CD4-positive, alpha-beta T cell treated with Interleukin-6 for 4 hours (primary cell): ENCODE data around the gene ARHGAP10.

Experiments
- DNase-seq: peaks from one replicate; pipeline ENCODE4 v3.0.0-alpha.2; 2020; ENCODE audit warnings: mixed read lengths

ARHGAP10 gene

DNA sequence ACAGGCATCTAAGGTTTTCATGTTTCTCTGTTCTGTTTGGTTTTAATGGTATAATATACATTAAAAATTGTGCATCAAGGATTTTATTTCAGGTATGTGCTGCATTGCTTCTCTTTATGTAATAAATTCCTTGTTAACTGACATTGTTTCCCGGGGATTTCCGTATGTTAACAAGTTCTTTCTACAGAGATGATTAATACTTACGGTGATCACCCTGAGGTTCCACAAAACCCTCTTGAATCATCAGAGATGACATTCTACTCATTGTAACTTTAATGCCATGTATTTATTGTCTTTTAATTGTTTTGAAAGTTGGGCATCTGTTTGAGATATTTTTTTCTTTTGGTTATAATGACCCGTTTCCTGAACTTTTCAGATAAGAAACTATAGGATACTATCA is 37.5 kb downstream of the ARHGAP10 start:
- no peak for DNase-seq

- DNase-seq: no peak
Observed at GRCh38 chr4:147770831-147771230, 38.9 kb downstream of the ARHGAP10 start.

GRCh38 chr4:147772056-147772455 is 40.2 kb downstream of the ARHGAP10 start:
- DNase-seq: no peak

GRCh38 chr4:147772459-147772969 is 40.6 kb downstream of the ARHGAP10 start:
- no peak for DNase-seq

- no peak for DNase-seq
Observed at GRCh38 chr4:147773261-147774184, 41.6 kb downstream of the ARHGAP10 start.

DNA sequence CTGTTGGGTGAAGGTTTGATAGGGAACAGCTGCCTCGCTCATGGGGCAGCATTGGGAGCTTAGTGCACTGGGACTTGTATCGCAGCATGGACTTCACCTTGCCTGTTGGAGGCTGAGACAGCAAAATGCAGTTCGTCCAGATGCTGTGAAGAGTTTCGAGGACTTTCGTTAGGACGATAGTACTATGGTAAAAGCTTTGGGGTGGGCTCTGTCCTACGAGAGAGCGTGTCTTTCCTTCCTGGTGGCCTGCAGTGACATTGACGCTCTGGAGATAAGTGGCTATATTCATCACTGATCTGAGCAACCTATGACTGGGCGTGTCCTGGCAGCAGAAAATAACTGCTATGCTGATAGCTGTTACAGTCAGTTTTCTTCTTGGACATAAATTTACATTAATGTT is 44.8 kb downstream of the ARHGAP10 start:
- DNase-seq: no peak

- no peak for DNase-seq
Observed at GRCh38 chr4:147777456-147778091, 45.7 kb downstream of the ARHGAP10 start.

GRCh38 chr4:147778942-147779341 is 47.1 kb downstream of the ARHGAP10 start:
- DNase-seq: no peak

- DNase-seq: no peak
Observed at GRCh38 chr4:147779451-147779850, 47.6 kb downstream of the ARHGAP10 start.

DNA sequence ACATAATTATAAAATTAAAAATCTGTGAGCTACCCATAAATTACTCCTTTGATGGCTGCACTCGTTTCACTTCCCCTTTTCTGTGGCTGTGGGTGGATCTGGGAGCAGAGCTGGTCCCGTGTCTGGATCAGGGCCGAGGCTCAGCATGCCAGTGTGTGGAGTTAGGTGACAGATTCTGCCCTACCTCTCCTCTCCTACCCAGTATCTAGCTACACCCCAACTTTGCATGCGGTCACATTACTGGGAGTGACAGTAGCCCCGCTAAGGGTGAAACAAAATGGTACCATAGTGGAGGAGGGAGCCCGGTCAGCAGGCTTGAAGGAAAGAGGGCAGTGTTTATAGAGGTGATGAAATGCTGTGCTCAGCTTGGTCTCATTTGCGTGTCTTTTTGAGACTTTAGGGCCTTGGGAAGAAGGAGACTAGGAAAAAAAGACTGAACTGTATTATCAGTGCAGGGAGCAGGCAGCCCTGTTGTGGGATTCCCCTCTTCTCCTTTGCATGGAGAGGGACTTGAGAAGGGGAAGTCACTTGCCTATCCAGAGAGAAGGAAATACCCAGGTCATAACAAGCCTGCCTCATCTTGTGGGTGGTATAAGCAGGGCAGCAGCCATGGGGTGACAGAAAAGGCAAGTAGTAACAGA is 48.4 kb downstream of the ARHGAP10 start:
- no peak for DNase-seq

DNA sequence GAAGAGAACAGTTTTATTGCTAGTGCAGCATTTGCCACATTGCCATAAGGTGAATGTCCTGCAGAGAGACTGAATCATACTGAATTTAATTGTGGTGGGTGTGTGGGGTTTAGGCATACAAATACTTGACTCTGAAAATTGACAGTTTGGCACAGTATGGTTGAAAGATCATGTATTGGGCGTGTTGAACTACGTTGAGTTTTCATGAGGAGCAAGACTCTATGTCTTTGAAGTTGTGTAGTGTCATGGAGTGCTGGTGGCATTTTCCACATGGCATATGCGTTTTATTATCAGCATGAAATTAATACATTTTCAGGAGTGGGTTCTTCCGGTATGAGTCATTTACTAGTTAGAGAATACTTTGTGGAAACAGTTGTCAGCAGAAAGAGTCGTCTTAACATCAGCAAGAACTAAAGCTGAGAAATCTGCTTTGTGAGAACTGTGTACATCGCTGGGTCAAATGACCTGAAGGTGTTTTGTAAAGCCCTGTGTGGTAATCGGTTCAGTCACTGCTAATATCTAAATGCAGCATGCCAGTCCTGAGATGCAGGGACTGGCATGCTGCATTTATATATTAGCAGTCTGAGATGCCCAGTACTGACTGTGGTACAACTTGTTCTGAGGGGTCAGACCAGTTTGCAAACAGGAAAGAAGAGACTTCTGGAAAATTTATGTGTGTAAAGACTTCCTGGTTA is 50.3 kb downstream of the ARHGAP10 start:
- no peak for DNase-seq

DNA sequence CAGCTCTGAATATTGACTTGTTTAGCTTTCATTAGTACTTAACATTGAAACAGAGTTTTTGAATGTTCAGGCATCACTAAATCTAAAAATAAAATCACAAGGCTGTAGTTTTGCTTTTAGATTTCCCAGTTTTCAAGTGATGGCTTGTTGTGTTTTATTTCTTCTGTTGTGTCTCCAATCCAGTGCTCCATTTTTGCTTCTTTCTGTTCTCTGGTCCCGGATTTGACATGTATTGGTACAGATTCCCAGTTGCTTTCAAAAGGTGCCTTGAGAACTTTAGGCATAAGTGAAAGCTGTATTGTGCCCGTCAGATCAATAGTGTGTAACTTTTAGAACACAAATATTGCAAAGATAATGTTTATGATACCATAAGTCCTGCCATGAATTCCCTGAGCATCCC is 53.2 kb downstream of the ARHGAP10 start:
- no peak for DNase-seq

DNA sequence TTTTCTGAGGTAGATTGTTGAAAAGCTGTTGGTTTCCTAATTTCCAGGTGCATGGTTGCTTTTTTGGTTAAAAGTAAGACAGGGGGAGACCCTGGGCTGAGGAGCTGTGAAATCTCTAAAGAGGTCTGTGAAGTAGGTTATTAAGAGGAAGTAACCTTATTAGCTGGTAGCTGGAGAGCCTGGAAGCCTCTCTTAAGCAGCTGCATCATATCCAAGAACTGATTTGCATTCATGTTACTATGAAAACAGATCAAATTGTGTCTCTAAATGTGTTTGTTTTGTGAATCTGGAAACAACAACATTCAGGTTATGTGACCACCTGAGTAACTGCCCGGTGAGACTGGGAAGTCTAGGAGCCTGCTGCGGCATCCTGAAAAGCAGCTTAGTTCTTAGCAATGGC is 54.1 kb downstream of the ARHGAP10 start:
- DNase-seq: no peak

DNA sequence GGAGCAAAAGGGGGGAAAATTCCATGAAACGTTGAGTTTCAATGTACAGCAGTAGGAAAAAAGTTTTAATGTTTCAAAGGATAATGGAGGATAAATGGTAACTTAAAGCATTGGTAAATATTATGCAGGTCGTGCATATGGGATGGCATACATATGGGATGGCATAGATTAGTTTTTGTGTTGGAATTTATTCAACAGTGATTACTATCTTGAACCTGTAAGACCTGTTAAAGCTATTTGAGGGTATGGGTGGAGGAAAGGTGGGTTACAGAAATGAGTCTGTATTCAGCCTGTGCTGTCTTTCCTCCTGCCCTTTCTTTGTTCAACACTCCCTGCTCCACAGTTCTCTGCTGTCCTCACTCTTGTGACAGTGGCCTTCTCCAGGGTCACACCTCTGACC is 54.6 kb downstream of the ARHGAP10 start:
- no peak for DNase-seq

- no peak for DNase-seq
Observed at GRCh38 chr4:147787204-147787603, 55.3 kb downstream of the ARHGAP10 start.

GRCh38 chr4:147788791-147789190 is 56.9 kb downstream of the ARHGAP10 start:
- DNase-seq: no peak

- DNase-seq: no peak
Observed at GRCh38 chr4:147789596-147789995, 57.7 kb downstream of the ARHGAP10 start.

DNA sequence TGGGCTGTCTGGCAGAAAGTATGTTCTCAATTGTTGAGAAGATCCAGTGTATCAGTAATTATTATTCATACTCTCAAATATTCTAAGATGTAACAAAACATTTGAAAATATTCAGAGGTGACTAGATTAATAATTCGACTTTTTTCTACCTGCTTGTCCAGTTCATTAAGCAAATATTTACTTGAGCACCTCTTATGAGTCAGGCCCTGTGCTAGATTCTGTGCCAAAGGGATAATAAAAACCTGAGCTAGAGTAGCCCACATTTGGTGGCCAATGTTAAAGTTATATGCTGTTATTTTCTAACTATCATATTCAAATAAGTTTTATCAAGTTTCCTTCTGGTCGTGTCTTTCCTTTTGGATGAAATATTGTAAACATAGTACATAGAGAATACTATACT is 58.5 kb downstream of the ARHGAP10 start:
- DNase-seq: no peak

DNA sequence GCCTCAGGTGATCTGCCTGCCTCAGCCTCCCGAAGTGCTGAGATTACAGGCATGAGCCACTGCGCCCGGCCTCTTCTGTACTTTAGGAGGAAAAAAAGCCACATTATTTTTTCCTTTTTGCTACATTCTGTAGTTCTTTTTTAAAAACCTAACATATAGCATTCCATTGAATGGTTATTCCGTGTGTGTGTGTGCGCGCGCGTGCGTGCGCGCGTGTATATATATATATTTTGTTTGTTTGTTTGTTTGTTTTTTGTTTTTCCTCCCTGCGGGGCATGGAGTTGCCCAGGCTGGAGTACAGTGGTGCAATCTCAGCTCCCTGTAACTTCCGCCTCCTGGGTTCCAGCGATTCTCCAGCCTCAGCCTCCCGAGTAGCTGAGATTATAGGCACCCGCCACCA is 59.5 kb downstream of the ARHGAP10 start:
- DNase-seq: no peak

- DNase-seq: no peak
Observed at GRCh38 chr4:147791865-147792264, 60.0 kb downstream of the ARHGAP10 start.

- DNase-seq: no peak
Observed at GRCh38 chr4:147793569-147794313, 61.9 kb downstream of the ARHGAP10 start.

DNA sequence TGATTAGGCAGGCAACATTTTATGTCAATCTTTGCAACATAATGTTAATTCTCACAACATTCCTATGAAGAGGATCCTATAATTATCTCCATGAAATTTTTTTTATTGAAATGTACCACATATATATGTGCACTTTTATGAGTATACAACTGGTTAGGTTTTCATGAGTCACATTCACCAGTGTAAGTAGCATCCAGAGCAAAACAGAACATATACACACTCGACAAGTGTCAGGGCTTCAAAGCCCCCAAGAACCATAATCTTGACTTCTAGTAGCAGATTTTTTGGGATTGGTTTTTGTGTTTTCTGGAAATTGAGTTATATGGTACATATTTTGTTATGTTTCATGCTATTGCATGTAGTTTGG is 62.4 kb downstream of the ARHGAP10 start:
- no peak for DNase-seq
